Dendritic cell treated with granulocyte-macrophage colony-stimulating factor and Interleukin-4, amounts not matched to agents 40 ng/mL and 50 ng/mL, for 4 days (primary cell): ENCODE results near the gene SYPL1.

Experiments
- H3K27ac Mint-ChIP-seq: one replicate; pipeline ENCODE4 v1.8.0; 2022; ENCODE audit warnings: mild to moderate bottlenecking, mixed read lengths
- H3K27me3 Mint-ChIP-seq: one replicate; pipeline ENCODE4 v1.8.0; 2022; ENCODE audit warnings: mild to moderate bottlenecking, mixed read lengths
- H3K36me3 Mint-ChIP-seq: one replicate; pipeline ENCODE4 v1.8.0; 2022; ENCODE audit warnings: low read depth, mixed read lengths
- H3K4me1 Mint-ChIP-seq: one replicate; pipeline ENCODE4 v1.8.0; 2022; ENCODE audit warnings: low read depth, mixed read lengths
- H3K4me3 Mint-ChIP-seq: one replicate; pipeline ENCODE4 v1.8.0; 2022; ENCODE audit warnings: mild to moderate bottlenecking, moderate library complexity, mixed read lengths
- H3K9me3 Mint-ChIP-seq: one replicate; pipeline ENCODE4 v1.8.0; 2022; ENCODE audit warnings: mixed read lengths
- intact Hi-C: fragments of 100-400 bp; cut with micrococcal nuclease; formaldehyde crosslinking; loops from one replicate; pipeline ENCODE4 v1.15.0; 2022

SYPL1 gene

DNA sequence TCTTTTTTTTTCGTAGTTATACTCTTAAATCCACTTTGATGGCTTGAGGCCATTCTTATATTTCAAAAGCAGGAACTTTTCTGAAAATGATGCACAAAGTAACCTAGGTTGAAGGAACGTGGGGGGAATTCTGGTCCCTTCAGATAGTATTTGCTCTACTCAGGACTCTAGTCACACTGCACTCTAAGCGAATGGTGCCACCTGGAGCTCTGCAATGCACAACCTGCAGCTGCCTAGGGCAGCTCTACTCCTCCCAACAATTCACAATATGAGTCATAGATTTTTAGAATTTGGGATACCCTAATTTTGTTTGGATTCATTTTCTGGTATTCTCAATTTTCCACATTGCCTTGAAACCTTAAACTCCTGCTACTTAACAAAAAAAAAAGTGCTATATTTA lies 17.3 kb downstream of the SYPL1 start:
- H3K27me3 Mint-ChIP-seq = no peaks in the 10 kb centered on the region
- intact Hi-C loops = no loop called here
- peaks cover 5% of the 10 kb centered on the region for H3K4me1 Mint-ChIP-seq

DNA sequence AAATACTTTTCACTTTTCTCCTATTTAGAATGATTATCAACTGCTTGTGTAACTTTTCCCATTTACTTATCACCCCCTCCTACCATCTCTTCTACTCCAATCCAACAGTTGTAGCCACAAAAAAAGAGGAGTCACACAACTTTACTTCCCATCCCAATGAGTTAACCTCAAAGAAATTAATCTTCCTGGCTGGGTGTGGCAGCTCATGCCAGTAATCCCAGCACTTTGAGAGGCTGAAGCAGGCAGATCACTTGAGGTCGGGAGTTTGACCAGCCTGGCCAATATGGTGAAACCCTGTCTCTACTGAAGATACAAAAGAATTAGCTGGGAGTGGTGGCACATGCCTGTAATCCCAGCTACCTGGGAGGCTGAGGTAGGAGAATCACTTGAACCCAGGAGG lies 19.9 kb downstream of the SYPL1 start:
- Mint-ChIP-seq H3K27ac (no peak overlapping the region), H3K36me3 (peaks cover 55% of the 10 kb centered on the region), H3K9me3 (no peaks in the 10 kb centered on the region), H3K4me1 (peaks cover 10% of the 10 kb centered on the region), H3K27me3 (no peaks in the 10 kb centered on the region), H3K4me3 (no peak overlapping the region)
- intact Hi-C loops = no loop called here

More for the DNA sequence above, 17.3 kb downstream of the SYPL1 start:
- Mint-ChIP-seq H3K36me3 (peaks cover 48% of the 10 kb centered on the region), H3K9me3 (no peaks in the 10 kb centered on the region), H3K27ac (no peak overlapping the region), H3K4me3 (no peak overlapping the region)

DNA sequence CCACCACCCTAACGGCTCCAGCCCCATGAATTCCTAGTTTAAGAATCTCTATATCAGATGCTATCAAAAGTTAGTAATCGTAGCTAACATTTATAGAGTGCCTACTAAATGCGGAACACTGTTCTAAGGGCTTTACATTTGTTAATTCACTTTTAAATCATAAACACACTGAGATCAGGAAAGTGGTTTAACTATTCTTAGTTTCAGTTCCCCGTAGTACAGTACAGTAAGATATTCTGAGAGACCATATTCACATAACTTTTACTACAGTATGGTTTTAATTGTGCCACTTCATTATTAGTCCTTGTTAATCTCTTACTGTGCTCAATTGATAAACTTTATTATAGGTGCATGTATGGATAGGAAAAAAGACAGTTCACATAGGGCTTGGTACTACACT lies 22.5 kb downstream of the SYPL1 start:
- no peaks in the 10 kb centered on the region for H3K27me3 Mint-ChIP-seq
- H3K9me3 Mint-ChIP-seq = no peaks in the 10 kb centered on the region
- peaks cover 30% of the 10 kb centered on the region for H3K36me3 Mint-ChIP-seq
- H3K27ac Mint-ChIP-seq = no peak overlapping the region
- intact Hi-C loops = no loop called here
- H3K4me1 Mint-ChIP-seq = peaks cover 10% of the 10 kb centered on the region
- no peak overlapping the region for H3K4me3 Mint-ChIP-seq

DNA sequence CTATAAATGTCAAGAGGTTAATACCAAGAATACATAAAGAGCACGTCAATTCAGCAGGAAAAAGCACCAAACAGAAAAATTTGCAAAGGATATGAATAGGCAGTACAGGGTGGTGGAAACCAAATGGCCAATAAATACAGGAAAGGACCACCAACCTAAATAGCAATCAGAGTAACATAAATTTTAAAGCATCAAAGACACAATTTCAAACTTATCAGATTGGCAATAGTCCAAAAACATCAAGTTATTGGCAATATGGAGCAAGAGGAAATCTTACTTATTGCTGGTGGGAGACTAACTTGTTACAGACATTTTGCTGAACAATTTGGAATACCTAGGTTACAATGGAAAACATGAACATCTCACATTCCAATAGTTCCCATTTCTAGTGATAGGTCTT lies 24.1 kb downstream of the SYPL1 start:
- Mint-ChIP-seq H3K4me1 (peaks cover 10% of the 10 kb centered on the region), H3K4me3 (no peak overlapping the region), H3K27me3 (no peaks in the 10 kb centered on the region), H3K27ac (no peak overlapping the region), H3K9me3 (no peaks in the 10 kb centered on the region), H3K36me3 (peaks cover 21% of the 10 kb centered on the region)
- intact Hi-C loops = no loop called here

DNA sequence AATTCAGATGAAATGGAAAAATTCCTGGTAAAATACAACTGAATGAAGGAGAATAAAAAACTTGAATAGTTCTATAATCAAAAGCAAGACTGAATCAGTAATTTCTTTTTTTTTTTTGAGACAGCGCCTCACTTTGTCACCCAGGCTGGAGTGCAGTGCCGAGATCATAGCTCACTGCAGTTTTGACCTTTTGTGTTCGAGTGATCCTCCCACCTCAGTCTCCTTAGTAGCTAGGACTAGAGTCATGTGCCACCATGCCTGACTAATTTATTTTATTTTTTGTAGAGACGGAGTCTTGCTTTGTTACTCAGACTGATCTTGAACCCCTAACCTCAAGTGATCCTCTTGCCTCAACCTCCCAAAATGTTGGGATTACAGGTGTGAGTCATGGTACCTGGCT lies 26.1 kb downstream of the SYPL1 start:
- H3K36me3 Mint-ChIP-seq = peaks cover 11% of the 10 kb centered on the region
- H3K9me3 Mint-ChIP-seq = no peaks in the 10 kb centered on the region
- H3K4me3 Mint-ChIP-seq = no peak overlapping the region
- H3K27me3 Mint-ChIP-seq = no peaks in the 10 kb centered on the region
- no peak overlapping the region for H3K27ac Mint-ChIP-seq
- intact Hi-C loops = no loop called here
- peaks cover 10% of the 10 kb centered on the region for H3K4me1 Mint-ChIP-seq

DNA sequence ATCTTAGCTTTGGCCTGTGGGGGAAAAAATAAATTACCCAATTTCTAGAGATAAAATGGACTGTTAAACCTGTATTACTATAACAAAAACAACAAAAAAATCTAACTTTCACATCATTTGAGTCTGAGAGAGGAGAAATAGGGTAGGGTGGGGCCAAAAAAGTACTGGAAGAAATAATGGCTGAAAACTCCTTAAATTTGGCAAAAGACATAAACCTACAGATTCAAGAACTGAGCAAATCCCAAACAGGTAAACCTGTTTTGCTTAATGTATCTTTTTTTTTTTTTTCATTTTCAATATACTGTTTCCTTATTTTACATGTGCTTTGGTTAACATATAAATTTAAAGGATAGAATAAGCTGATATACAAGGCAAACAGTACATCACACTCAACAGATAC lies 27.1 kb downstream of the SYPL1 start:
- Mint-ChIP-seq H3K9me3 (no peaks in the 10 kb centered on the region), H3K4me1 (peaks cover 15% of the 10 kb centered on the region), H3K36me3 (peaks cover 10% of the 10 kb centered on the region), H3K27ac (no peak overlapping the region), H3K4me3 (no peak overlapping the region), H3K27me3 (peaks cover 2% of the 10 kb centered on the region)
- intact Hi-C loops = no loop called here

DNA sequence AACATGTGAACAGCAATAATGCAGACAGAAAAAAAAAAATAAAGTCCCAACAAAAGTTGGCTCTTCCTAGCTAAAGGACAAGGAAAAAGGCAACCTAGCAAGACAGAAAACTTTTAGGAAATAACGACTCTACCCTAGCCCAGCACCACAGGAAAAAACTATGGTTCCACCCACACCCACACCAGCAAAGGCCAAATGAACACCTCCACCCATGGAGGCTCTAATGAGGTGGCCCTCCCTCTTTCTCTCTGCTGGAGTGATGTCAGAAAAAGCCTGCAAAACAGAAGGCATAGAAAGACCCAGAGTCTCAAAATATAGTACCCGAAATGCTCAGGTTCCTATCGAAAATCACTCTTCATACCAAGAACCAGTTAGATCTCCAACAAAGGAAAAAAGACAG lies 28.4 kb downstream of the SYPL1 start:
- H3K36me3 Mint-ChIP-seq = peaks cover 2% of the 10 kb centered on the region
- H3K27me3 Mint-ChIP-seq = peaks cover 2% of the 10 kb centered on the region
- intact Hi-C loops = no loop called here
- peaks cover 16% of the 10 kb centered on the region for H3K4me1 Mint-ChIP-seq
- H3K9me3 Mint-ChIP-seq = no peaks in the 10 kb centered on the region
- H3K27ac Mint-ChIP-seq = no peak overlapping the region
- no peak overlapping the region for H3K4me3 Mint-ChIP-seq

DNA sequence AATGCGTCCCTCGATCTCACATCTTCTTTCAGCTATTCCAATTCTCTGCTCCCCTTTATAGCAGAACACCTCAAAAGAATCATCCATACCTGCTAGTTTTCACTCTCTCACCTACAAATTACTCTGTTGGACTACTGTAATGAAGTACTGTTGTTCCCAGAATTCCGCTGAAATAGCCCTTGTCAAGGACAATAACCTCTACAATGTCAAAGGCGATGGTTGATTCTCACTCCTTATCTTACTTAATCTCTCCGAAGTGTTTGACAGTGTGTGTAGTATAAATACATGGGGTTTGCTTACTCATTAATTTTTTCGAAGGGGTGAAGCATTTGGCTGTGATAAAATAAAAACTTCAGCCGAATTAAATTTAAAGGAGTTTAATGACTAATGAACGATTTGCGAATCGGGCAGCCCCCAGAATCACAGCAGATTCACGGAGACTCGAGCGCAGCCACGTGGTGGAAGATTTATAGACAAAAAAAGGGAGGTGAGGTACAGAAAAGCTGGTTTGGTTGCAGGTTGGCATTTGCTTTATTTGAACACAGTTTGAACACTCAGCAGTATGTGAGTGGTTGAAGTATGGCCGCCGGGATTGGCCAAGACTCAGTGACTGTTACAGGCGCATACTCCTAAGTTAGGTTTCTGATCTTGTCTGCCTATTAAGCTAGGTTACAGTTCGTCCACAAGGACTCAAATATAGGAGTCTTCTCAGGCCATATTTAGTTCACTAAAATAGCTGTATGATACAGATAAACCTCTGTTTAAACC lies 29.8 kb downstream of the SYPL1 start:
- Mint-ChIP-seq H3K4me1 (peaks cover 16% of the 10 kb centered on the region), H3K9me3 (no peaks in the 10 kb centered on the region), H3K27me3 (peaks cover 2% of the 10 kb centered on the region), H3K4me3 (no peak overlapping the region), H3K27ac (no peak overlapping the region), H3K36me3 (no peaks in the 10 kb centered on the region)
- intact Hi-C loops = no loop called here

DNA sequence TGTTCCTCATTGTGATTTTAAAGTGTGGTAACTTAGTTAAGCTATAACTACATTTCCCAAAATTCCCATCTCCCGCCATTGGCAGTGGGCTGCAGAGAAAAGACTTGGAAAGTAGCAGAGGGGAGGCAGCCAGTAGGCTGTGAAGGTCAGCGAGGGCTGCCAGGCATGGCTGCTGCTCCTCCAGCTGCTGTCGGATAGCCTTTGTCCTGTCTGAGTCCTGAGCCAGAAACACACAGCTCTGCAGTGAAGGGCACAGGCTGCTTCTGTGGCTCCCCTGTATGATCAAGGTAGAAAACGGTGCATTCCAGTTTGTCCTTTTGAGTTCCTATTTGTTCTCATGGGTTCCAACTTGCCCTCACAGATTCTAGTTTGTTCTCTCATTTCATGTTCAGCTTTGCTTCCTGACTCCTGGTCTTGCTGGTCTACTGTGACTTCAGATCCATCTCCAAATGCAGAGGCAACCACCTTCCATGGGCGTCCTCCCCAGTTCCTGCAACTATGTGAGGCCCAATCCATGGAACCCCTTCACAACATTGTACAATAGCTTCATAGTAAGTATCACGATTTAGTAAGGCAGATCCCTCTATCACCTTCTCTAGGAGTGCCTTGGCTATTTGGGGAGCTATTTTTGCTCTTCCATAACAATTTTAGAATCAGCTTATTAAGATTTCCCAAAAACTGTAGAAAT lies 31.7 kb downstream of the SYPL1 start:
- Mint-ChIP-seq H3K4me3 (no peak overlapping the region), H3K36me3 (no peaks in the 10 kb centered on the region), H3K27me3 (peaks cover 2% of the 10 kb centered on the region), H3K27ac (no peak overlapping the region), H3K9me3 (no peaks in the 10 kb centered on the region), H3K4me1 (peaks cover 16% of the 10 kb centered on the region)
- intact Hi-C loops = no loop called here

DNA sequence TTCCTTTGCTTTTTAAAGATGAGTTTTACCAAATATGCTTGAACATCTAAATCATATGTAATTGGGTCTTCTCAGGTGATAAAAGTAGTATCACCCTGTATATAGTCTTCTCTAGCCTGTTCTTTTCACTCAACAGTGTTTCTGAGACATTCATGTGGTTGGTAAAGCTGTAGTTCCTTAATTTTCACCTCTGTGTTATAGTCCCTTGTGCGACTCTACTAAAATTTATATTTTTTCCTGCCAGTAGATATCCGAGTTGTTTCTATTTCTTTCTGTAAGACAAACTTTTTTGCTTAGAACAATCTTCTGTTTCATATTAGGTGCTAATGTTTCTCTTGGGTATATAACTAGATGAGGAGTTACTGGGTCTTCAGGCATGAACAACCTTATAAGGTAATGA lies 35.6 kb downstream of the SYPL1 start:
- Mint-ChIP-seq H3K27me3 (peaks cover 4% of the 10 kb centered on the region), H3K4me1 (peaks cover 26% of the 10 kb centered on the region), H3K4me3 (no peak overlapping the region), H3K9me3 (no peaks in the 10 kb centered on the region), H3K36me3 (no peaks in the 10 kb centered on the region), H3K27ac (no peak overlapping the region)
- intact Hi-C loops = no loop called here

DNA sequence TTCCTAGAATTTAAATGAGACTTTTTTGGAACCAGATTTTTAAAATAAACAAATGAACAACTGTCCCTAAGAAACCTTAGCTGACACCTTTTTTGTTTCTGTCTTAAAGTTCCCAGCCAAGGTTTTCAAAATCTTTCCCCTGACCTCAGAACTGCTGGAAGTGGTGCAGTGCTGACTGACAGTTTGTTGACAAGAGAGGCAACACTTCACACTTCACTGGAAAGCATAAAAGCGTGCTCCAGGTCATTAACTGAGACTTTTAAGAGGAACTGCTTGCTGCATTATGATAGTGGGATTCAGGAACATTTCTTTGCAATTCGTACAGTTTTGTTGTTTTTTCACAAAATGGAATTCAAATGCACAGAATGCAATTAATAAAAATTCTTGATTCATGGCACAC lies 36.2 kb downstream of the SYPL1 start:
- H3K4me1 Mint-ChIP-seq = peaks cover 32% of the 10 kb centered on the region
- H3K9me3 Mint-ChIP-seq = no peaks in the 10 kb centered on the region
- H3K27me3 Mint-ChIP-seq = peaks cover 4% of the 10 kb centered on the region
- intact Hi-C loops = no loop called here
- H3K27ac Mint-ChIP-seq = no peak overlapping the region
- no peak overlapping the region for H3K4me3 Mint-ChIP-seq
- H3K36me3 Mint-ChIP-seq = no peaks in the 10 kb centered on the region

DNA sequence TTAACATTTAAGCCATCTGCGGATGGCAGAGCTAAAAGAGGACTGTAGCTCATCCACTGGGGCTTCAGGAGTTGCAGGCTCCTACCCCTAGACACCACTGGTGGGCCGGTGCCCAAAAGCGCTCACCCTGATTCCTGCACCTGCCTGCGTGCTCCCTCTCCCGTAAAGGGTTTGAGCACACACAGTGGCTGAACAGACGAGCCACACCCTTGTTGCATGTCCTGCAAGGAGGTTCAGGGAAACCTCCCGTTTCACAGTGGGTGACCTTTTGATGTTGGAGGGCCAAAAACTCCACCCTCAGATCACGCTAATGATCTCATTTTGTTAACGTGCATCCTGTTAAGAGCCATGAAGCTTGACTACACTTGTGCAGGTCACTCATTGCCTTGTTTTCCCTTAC lies 37.9 kb downstream of the SYPL1 start:
- intact Hi-C loops = no loop called here
- no peak overlapping the region for H3K27ac Mint-ChIP-seq

DNA sequence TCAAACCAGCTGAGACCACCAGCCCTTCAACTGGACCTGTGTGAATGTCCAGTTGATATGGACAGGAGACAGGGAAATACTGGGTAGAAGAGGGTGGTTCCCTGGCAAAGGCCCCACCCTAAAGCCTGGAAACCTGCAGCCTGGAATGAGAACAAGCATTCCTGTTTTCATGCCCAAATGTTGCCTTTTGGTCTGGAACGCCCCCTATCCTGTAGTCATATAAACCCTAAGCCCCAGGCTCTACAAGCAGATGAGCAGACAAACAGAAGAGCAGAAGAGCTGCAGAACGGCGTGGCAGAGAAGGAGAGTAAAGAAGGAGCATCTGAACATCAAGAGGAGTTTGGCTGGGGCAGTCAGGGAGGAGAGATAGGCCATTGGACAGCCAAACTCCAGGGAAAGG lies 38.4 kb downstream of the SYPL1 start:
- peaks cover 2% of the 10 kb centered on the region for H3K27me3 Mint-ChIP-seq
- H3K27ac Mint-ChIP-seq = no peak overlapping the region
- H3K36me3 Mint-ChIP-seq = no peaks in the 10 kb centered on the region
- no peaks in the 10 kb centered on the region for H3K9me3 Mint-ChIP-seq
- H3K4me1 Mint-ChIP-seq = peaks cover 21% of the 10 kb centered on the region
- intact Hi-C loops = no loop called here
- no peak overlapping the region for H3K4me3 Mint-ChIP-seq

More for the DNA sequence above, 37.9 kb downstream of the SYPL1 start:
- no peaks in the 10 kb centered on the region for H3K36me3 Mint-ChIP-seq
- H3K9me3 Mint-ChIP-seq = no peaks in the 10 kb centered on the region
- peaks cover 22% of the 10 kb centered on the region for H3K4me1 Mint-ChIP-seq
- H3K27me3 Mint-ChIP-seq = peaks cover 2% of the 10 kb centered on the region
- no peak overlapping the region for H3K4me3 Mint-ChIP-seq

DNA sequence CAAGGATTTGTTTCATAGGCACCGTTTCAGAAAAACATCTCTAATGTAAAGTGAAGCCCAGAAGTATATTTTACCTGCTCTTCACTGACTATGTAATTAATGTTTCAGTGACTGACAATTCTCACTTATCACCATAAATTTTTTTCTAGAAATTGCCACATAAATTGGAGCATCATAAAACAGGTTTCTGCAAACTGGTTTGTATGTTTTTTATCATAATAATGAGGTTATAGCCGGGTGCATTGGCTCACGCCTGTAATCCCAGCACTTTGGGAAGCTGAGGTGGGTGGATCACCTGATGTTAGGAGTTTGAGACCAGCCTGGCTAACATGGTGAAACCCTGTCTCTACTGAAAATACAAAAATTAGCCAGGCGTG lies 39.4 kb downstream of the SYPL1 start:
- Mint-ChIP-seq H3K4me3 (no peak overlapping the region), H3K36me3 (no peaks in the 10 kb centered on the region), H3K9me3 (no peaks in the 10 kb centered on the region), H3K27me3 (peaks cover 2% of the 10 kb centered on the region), H3K27ac (no peak overlapping the region), H3K4me1 (peaks cover 21% of the 10 kb centered on the region)
- intact Hi-C loops = no loop called here
